OCI-LY7 (cell line): ENCODE measurements around the gene AUP1. TPM values are rescaled to one million over a fixed set of nuclear protein-coding genes. Genes with fewer than 3 reads are reported as not detected.
A peak's percentile ranks its signal among the peaks of the same experiment; 100 is the strongest.

Experiments used
- BruUV-seq: library from RNA; stranded (reverse); fragments of 400-500 nt; replicated peaks from 2 replicates; lab custom pipeline; 2021; lab: Mats Ljungman, UMichigan
- CTCF ChIA-PET: fragments of 300-600 bp; sonication (Branson Sonifier 250); formaldehyde crosslinking; loops from one replicate; lab custom pipeline; 2022; ENCODE audit warnings: antibody characterized with exemption; ENCODE audit not compliant: unreplicated experiment; lab: Charles Lee
- POLR2A ChIA-PET: fragments of 300-600 bp; sonication (Branson Sonifier 250); formaldehyde crosslinking; loops from one replicate; lab custom pipeline; 2022; ENCODE audit warnings: antibody characterized with exemption; lab: Charles Lee
- DNase-seq: peaks from one replicate; pipeline ENCODE4 v3.0.0-alpha.2; 2015; ENCODE audit warnings: low spot score
- H2AFZ ChIP-seq: fragments of 200-600 bp; sonication (generic), shearing (Covaris generic); 2 replicates; pipeline ENCODE4 v1.6.1; 2014; ENCODE audit warnings: mild to moderate bottlenecking, antibody characterized with exemption, low read length, moderate library complexity
- H3K27ac ChIP-seq: fragments of 200-600 bp; sonication (generic); 2 replicates; pipeline ENCODE4 v1.5.1; 2014; ENCODE audit warnings: mixed run types, low read depth, mild to moderate bottlenecking, moderate library complexity, low read length, inconsistent platforms; ENCODE audit not compliant: poor library complexity, severe bottlenecking
- H3K36me3 ChIP-seq: fragments of 200-600 bp; sonication (generic); 2 replicates; pipeline ENCODE4 v1.6.1; 2014; ENCODE audit warnings: mild to moderate bottlenecking, antibody characterized with exemption, low read length, moderate library complexity, mixed read lengths; ENCODE audit not compliant: insufficient read depth
- H3K4me1 ChIP-seq: fragments of 200-600 bp; sonication (generic); 2 replicates; pipeline ENCODE4 v1.5.1; 2014; ENCODE audit warnings: mild to moderate bottlenecking, low read length; ENCODE audit not compliant: insufficient read depth, poor library complexity, severe bottlenecking
- H3K4me2 ChIP-seq: fragments of 200-600 bp; sonication (generic); 2 replicates; pipeline ENCODE4 v1.6.1; 2014; ENCODE audit warnings: mild to moderate bottlenecking, low read length
- H3K4me3 ChIP-seq: fragments of 200-600 bp; sonication (generic); 2 replicates; pipeline ENCODE4 v1.5.1; 2014; ENCODE audit warnings: mild to moderate bottlenecking, low read depth, low read length; ENCODE audit not compliant: poor library complexity, severe bottlenecking
- H3K79me2 ChIP-seq: fragments of 200-600 bp; sonication (generic); 2 replicates; pipeline ENCODE4 v1.6.1; 2016; ENCODE audit warnings: low read depth, mild to moderate bottlenecking, low read length, moderate library complexity, mixed read lengths; ENCODE audit not compliant: insufficient read depth
- H3K9me2 ChIP-seq: fragments of 200-600 bp; sonication (generic); 2 replicates; pipeline ENCODE4 v1.6.1; 2016; ENCODE audit warnings: mild to moderate bottlenecking, low read length, mixed read lengths; ENCODE audit not compliant: insufficient read depth
- H3K9me3 ChIP-seq: fragments of 200-600 bp; sonication (generic); 2 replicates; pipeline ENCODE4 v1.6.1; 2014; ENCODE audit warnings: mild to moderate bottlenecking, mixed run types, low read length, mixed read lengths
- H4K20me1 ChIP-seq: fragments of 200-600 bp; sonication (generic); 2 replicates; pipeline ENCODE4 v1.6.1; 2014; ENCODE audit warnings: mild to moderate bottlenecking, antibody characterized with exemption, low read length, moderate library complexity, mixed read lengths; ENCODE audit not compliant: insufficient read depth
- CTCF ChIP-seq: fragments of 200-600 bp; sonication (generic); conservative IDR thresholded peaks from 2 replicates; pipeline ENCODE4 v1.5.1; 2014; ENCODE audit warnings: mild to moderate bottlenecking, antibody characterized with exemption, low read length, moderate library complexity, mixed read lengths
- EZH2phosphoT487 ChIP-seq: fragments of 200-600 bp; sonication (generic); IDR thresholded peaks from 2 replicates; pipeline ENCODE4 v1.6.1; 2018; ENCODE audit warnings: low read depth, borderline replicate concordance, mild to moderate bottlenecking, mixed run types, antibody characterized with exemption, low read length, moderate library complexity, mixed read lengths
- intact Hi-C: fragments of 100-400 bp; cut with micrococcal nuclease; formaldehyde crosslinking; loops from one replicate; pipeline ENCODE4 v1.10.0; 2022; ENCODE audit not compliant: unreplicated experiment
- total RNA-seq, 2 experiments: library from RNA; depleted of rRNA in 1 of 2; stranded (reverse); fragments of >200 nt in 1 of 2; shearing (Covaris generic) in 1 of 2; gene quantifications; 2 replicates each; pipeline ENCODE4 v1.2.3, GENCODE V29; 2014 to 2022

AUP1 gene
- total RNA-seq, 2 experiments from 2014 or later, result 121 to 188 TPM

- peak overlapping the region; percentile 95 for H3K4me2 ChIP-seq
- H3K79me2 ChIP-seq, result peaks cover 37% of the 10 kb centered on the region
- no peak overlapping the region for H2AFZ ChIP-seq
- ChIA-PET POLR2A (no interaction called here), CTCF (interaction anchor here (0.5 kb wide), 1 partner anchor 1179 kb away, joined by 3 read pairs; no protein-coding TSS in a partner anchor)
- H3K4me3 ChIP-seq, result peak overlapping the region; percentile 98
- H4K20me1 ChIP-seq, result peaks cover 5% of the 10 kb centered on the region; the same call in 1 of the 2 replicates
- TF ChIP-seq EZH2phosphoT487 (no peak), CTCF (no peak)
- intact Hi-C loops, result no loop called here
- peaks cover 33% of the 10 kb centered on the region for H3K4me1 ChIP-seq
- BruUV-seq, result TSS peak; percentile 81
- no peak for DNase-seq
- H3K9me2 ChIP-seq, result no peaks in the 10 kb centered on the region
- no peak overlapping the region for H3K27ac ChIP-seq
- H3K9me3 ChIP-seq, result no peaks in the 10 kb centered on the region
- peaks cover 62% of the 10 kb centered on the region for H3K36me3 ChIP-seq
Observed at GRCh38 chr2:74527741-74528140, 1.8 kb downstream of the AUP1 start.

DNA sequence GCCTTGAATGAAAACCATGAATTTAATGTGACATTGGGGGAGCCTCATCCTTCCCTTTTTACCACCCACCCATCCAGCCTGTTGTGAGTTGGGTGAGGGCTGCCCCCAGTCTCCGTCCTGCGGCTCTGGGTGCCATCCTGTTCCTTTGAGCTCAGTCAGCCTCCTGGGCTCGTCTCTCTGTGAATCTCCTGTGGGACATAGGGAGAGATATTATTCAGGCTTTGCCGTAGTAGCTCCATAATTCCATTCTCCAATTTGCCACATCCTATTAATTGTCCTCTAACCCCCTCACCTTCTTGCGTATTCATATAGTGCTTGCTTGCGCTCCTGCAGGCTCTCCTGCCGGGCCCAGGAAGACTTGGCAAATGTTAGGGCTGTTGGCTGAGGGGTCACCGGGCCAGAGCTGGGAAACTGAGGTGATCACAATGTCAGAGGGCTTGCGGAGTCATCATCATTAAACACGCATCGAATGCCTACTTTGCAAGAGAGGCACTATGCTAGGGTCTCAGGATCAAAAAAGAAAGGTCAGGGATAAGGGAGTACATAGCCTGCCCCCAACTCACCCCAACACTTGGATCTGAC, 2.8 kb downstream of the AUP1 start:
- no TSS peak for BruUV-seq
- H3K4me1 ChIP-seq, result peaks cover 28% of the 10 kb centered on the region
- no peak for DNase-seq
- TF ChIP-seq EZH2phosphoT487 (no peak), CTCF (no peak)
- 0 out of 2 replicates have a peak overlapping the region, but pooled peaks have one; percentile 95 for H3K4me2 ChIP-seq
- H3K79me2 ChIP-seq, result peaks cover 37% of the 10 kb centered on the region
- no peaks in the 10 kb centered on the region for H3K9me2 ChIP-seq
- no peaks in the 10 kb centered on the region for H3K9me3 ChIP-seq
- no peak overlapping the region for H2AFZ ChIP-seq
- peaks cover 53% of the 10 kb centered on the region for H3K36me3 ChIP-seq
- POLR2A ChIA-PET, result interaction anchor here (1.0 kb wide), 1 partner anchor 9 kb away, joined by 3 read pairs; no protein-coding TSS in a partner anchor
- CTCF ChIA-PET, result interaction anchor here (0.5 kb wide), 1 partner anchor 1180 kb away, joined by 3 read pairs; no protein-coding TSS in a partner anchor
- intact Hi-C loops, result no loop called here
- H3K27ac ChIP-seq, result no peak overlapping the region
- H4K20me1 ChIP-seq, result peaks cover 5% of the 10 kb centered on the region; the same call in 1 of the 2 replicates
- no peak overlapping the region for H3K4me3 ChIP-seq
